Measurements from ENCODE around the gene LINGO4.

The LINGO4 gene

GRCh38 chr1:151820940-151821339 is 15.7 kb upstream of the LINGO4 start:
- Histone ChIP-seq H3K4me3 (ENCODE audit: low read length) (no peak overlapping the region), H3K27ac (ENCODE audit: low read length) (no peak overlapping the region), H3K36me3 (ENCODE audit: insufficient read depth, low read depth, low read length) (no peaks in the 10 kb centered on the region), H3K4me1 (ENCODE audit: insufficient read depth, low read length) (peaks cover 10% of the 10 kb centered on the region), H3K9me3 (ENCODE audit: insufficient read depth, low read depth, low read length) (no peaks in the 10 kb centered on the region), H3K27me3 (ENCODE audit: insufficient read depth, low read length) (no peaks in the 10 kb centered on the region), H3K9ac (ENCODE audit: low read depth, low read length) (no peak overlapping the region)

- Histone ChIP-seq H3K4me1 (ENCODE audit: insufficient read depth, low read length) (peaks cover 7% of the 10 kb centered on the region), H3K27me3 (ENCODE audit: insufficient read depth, low read length) (no peaks in the 10 kb centered on the region), H3K27ac (ENCODE audit: low read length) (no peak overlapping the region), H3K9me3 (ENCODE audit: insufficient read depth, low read depth, low read length) (no peaks in the 10 kb centered on the region), H3K36me3 (ENCODE audit: insufficient read depth, low read depth, low read length) (no peaks in the 10 kb centered on the region), H3K4me3 (ENCODE audit: low read length) (no peak overlapping the region), H3K9ac (ENCODE audit: low read depth, low read length) (no peak overlapping the region)
Measured at GRCh38 chr1:151819976-151820623, 14.9 kb upstream of the LINGO4 start.

- Histone ChIP-seq H3K36me3 (ENCODE audit: insufficient read depth, low read depth, low read length) (no peaks in the 10 kb centered on the region), H3K27ac (ENCODE audit: low read length) (no peak overlapping the region), H3K4me3 (ENCODE audit: low read length) (no peak overlapping the region), H3K4me1 (ENCODE audit: insufficient read depth, low read length) (peaks cover 7% of the 10 kb centered on the region), H3K9me3 (ENCODE audit: insufficient read depth, low read depth, low read length) (no peaks in the 10 kb centered on the region), H3K9ac (ENCODE audit: low read depth, low read length) (no peak overlapping the region), H3K27me3 (ENCODE audit: insufficient read depth, low read length) (no peaks in the 10 kb centered on the region)
Measured at GRCh38 chr1:151819227-151819835, 14.1 kb upstream of the LINGO4 start.

GRCh38 chr1:151817353-151817730 is 12.1 kb upstream of the LINGO4 start:
- H3K27me3 ChIP-seq (ENCODE audit: insufficient read depth, low read length) = no peaks in the 10 kb centered on the region
- H3K9ac ChIP-seq (ENCODE audit: low read depth, low read length) = no peak overlapping the region
- H3K4me1 ChIP-seq (ENCODE audit: insufficient read depth, low read length) = peaks cover under 1% of the 10 kb centered on the region; the same call in 1 of the 2 replicates
- no peak overlapping the region for H3K4me3 ChIP-seq (ENCODE audit: low read length)
- H3K9me3 ChIP-seq (ENCODE audit: insufficient read depth, low read depth, low read length) = no peaks in the 10 kb centered on the region
- no peaks in the 10 kb centered on the region for H3K36me3 ChIP-seq (ENCODE audit: insufficient read depth, low read depth, low read length)
- no peak overlapping the region for H3K27ac ChIP-seq (ENCODE audit: low read length)

- Histone ChIP-seq H3K4me1 (ENCODE audit: insufficient read depth, low read length) (no peaks in the 10 kb centered on the region), H3K9me3 (ENCODE audit: insufficient read depth, low read depth, low read length) (no peaks in the 10 kb centered on the region), H3K27ac (ENCODE audit: low read length) (no peak overlapping the region), H3K27me3 (ENCODE audit: insufficient read depth, low read length) (no peaks in the 10 kb centered on the region), H3K4me3 (ENCODE audit: low read length) (no peak overlapping the region), H3K9ac (ENCODE audit: low read depth, low read length) (no peak overlapping the region), H3K36me3 (ENCODE audit: insufficient read depth, low read depth, low read length) (no peaks in the 10 kb centered on the region)
Measured at GRCh38 chr1:151816548-151817352, 11.5 kb upstream of the LINGO4 start.

- Histone ChIP-seq H3K27ac (ENCODE audit: low read length) (no peak overlapping the region), H3K9ac (ENCODE audit: low read depth, low read length) (no peak overlapping the region), H3K36me3 (ENCODE audit: insufficient read depth, low read depth, low read length) (no peaks in the 10 kb centered on the region), H3K4me3 (ENCODE audit: low read length) (no peak overlapping the region), H3K4me1 (ENCODE audit: insufficient read depth, low read length) (no peaks in the 10 kb centered on the region), H3K27me3 (ENCODE audit: insufficient read depth, low read length) (no peaks in the 10 kb centered on the region), H3K9me3 (ENCODE audit: insufficient read depth, low read depth, low read length) (no peaks in the 10 kb centered on the region)
Measured at GRCh38 chr1:151815716-151816327, 10.6 kb upstream of the LINGO4 start.

- no peaks in the 10 kb centered on the region for H3K36me3 ChIP-seq (ENCODE audit: insufficient read depth, low read depth, low read length)
- peaks cover 3% of the 10 kb centered on the region; the same call in 1 of the 2 replicates for H3K4me1 ChIP-seq (ENCODE audit: insufficient read depth, low read length)
- H3K27me3 ChIP-seq (ENCODE audit: insufficient read depth, low read length) = no peaks in the 10 kb centered on the region
- H3K4me3 ChIP-seq (ENCODE audit: low read length) = no peak overlapping the region
- no peaks in the 10 kb centered on the region for H3K9me3 ChIP-seq (ENCODE audit: insufficient read depth, low read depth, low read length)
- H3K9ac ChIP-seq (ENCODE audit: low read depth, low read length) = no peak overlapping the region
- no peak overlapping the region for H3K27ac ChIP-seq (ENCODE audit: low read length)
Measured at GRCh38 chr1:151814971-151815545, 9.8 kb upstream of the LINGO4 start.

GRCh38 chr1:151814426-151814825 is 9.2 kb upstream of the LINGO4 start:
- peaks cover 9% of the 10 kb centered on the region for H3K4me1 ChIP-seq (ENCODE audit: insufficient read depth, low read length)
- H3K27me3 ChIP-seq (ENCODE audit: insufficient read depth, low read length) = no peaks in the 10 kb centered on the region
- H3K27ac ChIP-seq (ENCODE audit: low read length) = no peak overlapping the region
- no peak overlapping the region for H3K4me3 ChIP-seq (ENCODE audit: low read length)
- no peaks in the 10 kb centered on the region for H3K9me3 ChIP-seq (ENCODE audit: insufficient read depth, low read depth, low read length)
- H3K9ac ChIP-seq (ENCODE audit: low read depth, low read length) = no peak overlapping the region
- no peaks in the 10 kb centered on the region for H3K36me3 ChIP-seq (ENCODE audit: insufficient read depth, low read depth, low read length)

GRCh38 chr1:151813271-151813977 is 8.2 kb upstream of the LINGO4 start:
- Histone ChIP-seq H3K9me3 (ENCODE audit: insufficient read depth, low read depth, low read length) (no peaks in the 10 kb centered on the region), H3K27ac (ENCODE audit: low read length) (no peak overlapping the region), H3K27me3 (ENCODE audit: insufficient read depth, low read length) (no peaks in the 10 kb centered on the region), H3K4me1 (ENCODE audit: insufficient read depth, low read length) (peaks cover 11% of the 10 kb centered on the region), H3K9ac (ENCODE audit: low read depth, low read length) (no peak overlapping the region), H3K36me3 (ENCODE audit: insufficient read depth, low read depth, low read length) (no peaks in the 10 kb centered on the region), H3K4me3 (ENCODE audit: low read length) (no peak overlapping the region)

- Histone ChIP-seq H3K9ac (ENCODE audit: low read depth, low read length) (no peak overlapping the region), H3K4me1 (ENCODE audit: insufficient read depth, low read length) (peaks cover 11% of the 10 kb centered on the region), H3K27me3 (ENCODE audit: insufficient read depth, low read length) (no peaks in the 10 kb centered on the region), H3K4me3 (ENCODE audit: low read length) (no peak overlapping the region), H3K27ac (ENCODE audit: low read length) (no peak overlapping the region), H3K9me3 (ENCODE audit: insufficient read depth, low read depth, low read length) (no peaks in the 10 kb centered on the region), H3K36me3 (ENCODE audit: insufficient read depth, low read depth, low read length) (no peaks in the 10 kb centered on the region)
Measured at GRCh38 chr1:151811181-151811580, 6.0 kb upstream of the LINGO4 start.

GRCh38 chr1:151809985-151810556 is 4.9 kb upstream of the LINGO4 start:
- Histone ChIP-seq H3K9me3 (ENCODE audit: insufficient read depth, low read depth, low read length) (no peaks in the 10 kb centered on the region), H3K9ac (ENCODE audit: low read depth, low read length) (peak overlapping the region; percentile 32; the same call in 1 of the 2 replicates), H3K36me3 (ENCODE audit: insufficient read depth, low read depth, low read length) (no peaks in the 10 kb centered on the region), H3K4me1 (ENCODE audit: insufficient read depth, low read length) (peaks cover 11% of the 10 kb centered on the region), H3K4me3 (ENCODE audit: low read length) (no peak overlapping the region), H3K27me3 (ENCODE audit: insufficient read depth, low read length) (no peaks in the 10 kb centered on the region), H3K27ac (ENCODE audit: low read length) (no peak overlapping the region)
